ENCODE measurements around the gene KRTAP22-2. TPM values are rescaled to one million over a fixed set of nuclear protein-coding genes. Genes with fewer than 3 reads are reported as not detected.

The KRTAP22-2 gene
- total RNA-seq, 1 donor from 2014 or later, result not detected

DNA sequence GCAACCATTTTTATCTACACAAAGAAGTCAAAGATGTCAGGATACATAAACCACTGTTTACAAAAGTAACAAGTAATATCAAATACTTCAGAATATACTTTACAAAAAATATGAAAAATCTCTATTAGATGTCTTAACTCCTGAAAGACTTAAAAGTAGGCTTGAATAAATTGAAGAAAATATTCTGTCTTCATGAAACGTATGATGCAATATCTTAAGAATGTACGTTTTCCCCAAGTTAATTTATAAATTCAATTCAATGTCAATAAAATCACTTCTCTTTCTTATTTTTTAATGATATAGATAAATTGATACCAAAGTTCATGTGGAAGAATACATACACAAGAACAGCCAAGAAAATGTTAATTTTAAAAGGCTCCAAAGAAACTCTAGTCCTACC is 35.1 kb downstream of the KRTAP22-2 start:
- intact Hi-C loops (cut with micrococcal nuclease), result no loop called here
- Mint-ChIP-seq H3K36me3 (ENCODE audit: low read depth) (no peaks in the 10 kb centered on the region), H3K27me3 (ENCODE audit: low read depth) (no peaks in the 10 kb centered on the region), H3K4me3 (ENCODE audit: low read depth) (no peak overlapping the region), H3K27ac (no peak overlapping the region), H3K9me3 (peaks cover 14% of the 10 kb centered on the region), H3K4me1 (ENCODE audit: low read depth) (no peaks in the 10 kb centered on the region)
- DNase-seq (ENCODE audit: low spot score), result no peak

DNA sequence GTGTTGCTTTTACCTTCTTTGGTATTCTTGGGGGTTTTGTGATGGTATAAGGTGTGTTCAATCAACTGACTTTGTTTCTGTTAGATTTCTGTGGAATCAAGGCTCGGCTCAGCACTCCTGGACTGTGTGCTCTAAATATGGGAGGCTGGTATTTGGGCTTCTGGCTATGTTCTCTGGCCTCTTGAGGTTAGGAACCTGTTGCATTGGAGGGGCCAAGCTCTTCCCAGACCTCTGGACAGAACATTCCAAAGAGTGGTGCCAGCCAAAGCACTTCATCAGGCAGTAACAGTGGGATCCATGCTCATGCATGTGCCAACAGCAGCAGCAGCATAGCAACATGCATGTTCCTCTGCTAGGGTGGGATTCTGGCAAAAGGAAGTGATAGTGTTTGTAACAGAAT is 37.4 kb downstream of the KRTAP22-2 start:
- Mint-ChIP-seq H3K9me3 (peaks cover 14% of the 10 kb centered on the region), H3K4me1 (ENCODE audit: low read depth) (no peaks in the 10 kb centered on the region), H3K4me3 (ENCODE audit: low read depth) (no peak overlapping the region), H3K27me3 (ENCODE audit: low read depth) (no peaks in the 10 kb centered on the region), H3K27ac (no peak overlapping the region), H3K36me3 (ENCODE audit: low read depth) (no peaks in the 10 kb centered on the region)
- no peak for DNase-seq (ENCODE audit: low spot score)
- intact Hi-C loops (cut with micrococcal nuclease), result no loop called here

- Mint-ChIP-seq H3K27ac (no peak within 1 kb of the TSS), H3K36me3 (ENCODE audit: low read depth) (no peaks in the 10 kb centered on the region), H3K4me1 (ENCODE audit: low read depth) (no peaks in the 10 kb centered on the region), H3K9me3 (no peaks in the 10 kb centered on the region), H3K4me3 (ENCODE audit: low read depth) (no peak within 1 kb of the TSS), H3K27me3 (ENCODE audit: low read depth) (no peaks in the 10 kb centered on the region)
- no peak for DNase-seq (ENCODE audit: low spot score)
- intact Hi-C loops (cut with micrococcal nuclease), result no loop called here
Measured at GRCh38 chr21:30541764-30542163, 48.4 kb downstream of the KRTAP22-2 start, which contains the start of gene KRTAP19-6. TSS of gene KRTAP19-6 (minus strand) at chr21:30541864. CDS start at chr21:30541833, 31 bp downstream.

Other genes with a start within 250 kb of the KRTAP22-2 start
- not detected in 2 replicates for gene KRTAP23-1, start 241.8 kb downstream of the KRTAP22-2 start, total RNA-seq
- not detected in 2 replicates for gene KRTAP13-2, start 218.1 kb downstream of the KRTAP22-2 start, total RNA-seq
- gene KRTAP13-1, start 194.4 kb downstream of the KRTAP22-2 start, total RNA-seq, result not detected in 2 replicates
- not detected in 2 replicates for gene KRTAP13-3, start 164.5 kb downstream of the KRTAP22-2 start, total RNA-seq
- gene KRTAP13-4, start 160.2 kb downstream of the KRTAP22-2 start, total RNA-seq, result not detected in 2 replicates
- not detected in 2 replicates for gene KRTAP15-1, start 150.1 kb downstream of the KRTAP22-2 start, total RNA-seq
- gene KRTAP19-1, start 110.0 kb downstream of the KRTAP22-2 start, total RNA-seq, result not detected in 2 replicates
- gene KRTAP19-2, start 103.0 kb downstream of the KRTAP22-2 start, total RNA-seq, result not detected in 2 replicates
- not detected in 2 replicates for gene KRTAP19-3, start 98.4 kb downstream of the KRTAP22-2 start, total RNA-seq
- not detected in 2 replicates for gene KRTAP19-4, start 93.2 kb downstream of the KRTAP22-2 start, total RNA-seq
- not detected in 2 replicates for gene KRTAP19-5, start 88.3 kb downstream of the KRTAP22-2 start, total RNA-seq
- not detected in 2 replicates for gene KRTAP19-6, start 48.5 kb downstream of the KRTAP22-2 start, total RNA-seq
- not detected in 2 replicates for gene KRTAP19-7, start 29.1 kb downstream of the KRTAP22-2 start, total RNA-seq
- not detected in 2 replicates for gene KRTAP6-3, start 2.0 kb upstream of the KRTAP22-2 start, total RNA-seq
- not detected in 2 replicates for gene KRTAP6-2, start 8.5 kb upstream of the KRTAP22-2 start, total RNA-seq
- not detected in 2 replicates for gene KRTAP22-1, start 10.7 kb upstream of the KRTAP22-2 start, total RNA-seq
- not detected in 2 replicates for gene KRTAP6-1, start 23.5 kb upstream of the KRTAP22-2 start, total RNA-seq
- not detected in 2 replicates for gene KRTAP20-1, start 26.0 kb upstream of the KRTAP22-2 start, total RNA-seq
- not detected in 2 replicates for gene KRTAP20-4, start 30.2 kb upstream of the KRTAP22-2 start, total RNA-seq
- not detected in 2 replicates for gene KRTAP20-2, start 44.8 kb upstream of the KRTAP22-2 start, total RNA-seq
- gene KRTAP20-3, start 52.5 kb upstream of the KRTAP22-2 start, total RNA-seq, result not detected in 2 replicates
- not detected in 2 replicates for gene KRTAP21-3, start 128.4 kb upstream of the KRTAP22-2 start, total RNA-seq
- gene KRTAP21-2, start 156.9 kb upstream of the KRTAP22-2 start, total RNA-seq, result not detected in 2 replicates
- gene KRTAP21-1, start 165.0 kb upstream of the KRTAP22-2 start, total RNA-seq, result not detected in 2 replicates
- gene KRTAP8-1, start 222.9 kb upstream of the KRTAP22-2 start, total RNA-seq, result not detected in 2 replicates
- not detected in 2 replicates for gene KRTAP7-1, start 239.4 kb upstream of the KRTAP22-2 start, total RNA-seq

All from activated T-helper 2 cell treated with anti-CD3 and anti-CD28 coated beads, Interferon-gamma antibody, Interleukin-2, Interleukin-4, amounts not matched to agents 10 μg/mL and 5 μg/mL and 100 μg/mL, durations not matched to agents 14 hours and 24 hours and 36 hours (primary cell).